Measurements from ENCODE around the gene THSD8.

Gene THSD8

DNA sequence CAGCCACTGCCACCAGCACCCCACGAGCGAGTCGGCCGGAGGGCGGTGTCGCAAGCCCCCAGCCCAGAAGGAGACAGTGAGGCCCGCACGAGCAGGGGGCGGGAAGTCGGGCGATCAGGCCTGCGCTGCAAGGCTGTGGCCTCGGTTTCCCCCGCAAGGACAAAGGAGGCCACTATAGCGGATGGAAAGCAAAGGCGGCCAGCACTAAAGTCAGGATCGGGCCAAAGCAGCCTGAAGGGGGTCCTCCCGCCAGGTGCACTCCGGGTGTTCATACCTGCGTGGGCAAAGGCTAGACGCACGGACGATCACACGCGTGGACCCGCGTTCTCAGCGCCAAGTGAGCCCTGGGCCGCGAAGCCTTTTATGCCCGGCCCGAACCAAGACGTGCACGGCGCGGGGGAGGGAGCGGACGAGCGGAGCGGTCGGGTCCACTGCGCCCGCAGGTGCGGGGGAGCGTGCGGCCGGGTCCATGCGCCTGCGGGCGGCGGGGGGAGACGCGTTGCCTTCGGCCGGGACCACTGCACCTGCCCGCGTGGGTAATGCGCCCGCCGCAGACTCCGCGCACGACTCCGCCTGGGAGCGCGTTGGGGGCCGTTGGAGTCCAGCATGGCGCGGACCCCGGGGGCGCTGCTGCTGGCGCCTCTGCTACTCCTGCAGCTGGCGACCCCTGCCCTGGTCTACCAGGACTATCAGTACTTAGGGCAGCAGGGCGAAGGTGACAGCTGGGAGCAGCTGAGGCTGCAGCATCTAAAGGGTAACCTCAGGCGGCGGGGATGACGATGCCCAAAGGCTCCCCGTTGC lies at the start of gene THSD8, which contains the start of gene PRDX2:
Gene THSD8, plus strand, starts transcription at position 604 of the 801 bp plus-strand sequence. Its CDS starts 3 bp downstream, at position 607.
Gene PRDX2, minus strand, starts transcription at position 335 of the 801 bp plus-strand sequence. CDS start 539 bp downstream, outside the sequence.
- peak; percentile 83 for DNase-seq

GRCh38 chr19:12754465-12755196 lies 47.2 kb upstream of the THSD8 start:
- DNase-seq: no peak

- DNase-seq: no peak
Observed at GRCh38 chr19:12756150-12756883, 45.6 kb upstream of the THSD8 start.

DNA sequence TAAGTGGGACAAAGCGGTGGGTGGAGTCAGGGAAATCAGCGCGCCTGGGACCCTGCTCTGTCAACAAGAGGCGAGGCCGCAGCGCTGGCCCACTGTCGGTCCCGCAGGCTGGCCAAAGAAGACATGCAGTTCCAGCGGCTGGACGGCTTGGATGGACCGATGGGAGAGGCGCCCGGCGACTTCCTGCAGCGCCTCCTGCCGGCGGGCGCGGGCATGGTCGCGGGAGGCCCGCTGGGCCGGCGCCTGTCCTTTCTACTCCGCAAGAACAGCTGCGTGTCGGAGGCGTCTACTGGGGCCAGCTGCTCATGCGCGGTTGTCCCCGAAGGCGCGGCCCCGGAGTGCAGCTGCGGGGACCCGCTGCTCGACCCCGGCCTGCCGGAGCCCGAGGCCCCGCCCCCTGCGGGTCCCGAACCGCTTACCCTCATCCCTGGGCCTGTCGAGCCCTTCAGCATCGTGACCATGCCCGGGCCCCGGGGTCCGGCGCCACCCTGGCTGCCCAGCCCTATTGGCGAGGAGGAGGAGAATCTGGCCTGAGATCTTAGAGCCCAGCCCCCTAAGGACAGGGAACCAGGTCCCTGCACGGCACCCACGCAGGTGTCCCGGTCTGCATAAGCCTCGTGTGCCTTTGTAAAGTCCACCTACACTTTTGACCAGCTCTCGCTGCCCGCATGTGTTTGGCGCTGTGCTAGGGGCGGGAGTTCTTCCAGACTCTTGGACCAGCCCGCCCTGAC lies 44.2 kb upstream of the THSD8 start:
- peak; percentile 68 for DNase-seq

DNA sequence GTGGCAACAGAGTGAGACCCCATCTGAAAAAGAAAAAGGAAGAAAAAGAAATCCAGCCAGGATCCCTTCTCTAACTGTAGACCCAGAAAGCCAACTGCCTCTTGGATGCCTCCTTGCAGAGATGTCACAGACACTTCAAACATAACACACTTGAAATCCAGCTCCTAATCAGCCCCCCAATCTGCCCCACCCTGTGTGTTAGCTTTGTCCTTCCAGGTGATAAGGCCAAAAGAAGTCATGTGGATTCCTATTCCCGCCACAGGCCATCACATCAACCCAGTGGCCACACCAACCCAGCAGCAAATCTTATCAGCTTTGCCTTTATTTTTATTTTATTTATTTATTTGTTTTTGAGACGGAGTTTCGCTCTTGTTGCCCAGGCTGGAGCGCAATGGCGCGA lies 42.2 kb upstream of the THSD8 start:
- DNase-seq: no peak

- no peak for DNase-seq
Observed at GRCh38 chr19:12763100-12763499, 38.8 kb upstream of the THSD8 start.

DNA sequence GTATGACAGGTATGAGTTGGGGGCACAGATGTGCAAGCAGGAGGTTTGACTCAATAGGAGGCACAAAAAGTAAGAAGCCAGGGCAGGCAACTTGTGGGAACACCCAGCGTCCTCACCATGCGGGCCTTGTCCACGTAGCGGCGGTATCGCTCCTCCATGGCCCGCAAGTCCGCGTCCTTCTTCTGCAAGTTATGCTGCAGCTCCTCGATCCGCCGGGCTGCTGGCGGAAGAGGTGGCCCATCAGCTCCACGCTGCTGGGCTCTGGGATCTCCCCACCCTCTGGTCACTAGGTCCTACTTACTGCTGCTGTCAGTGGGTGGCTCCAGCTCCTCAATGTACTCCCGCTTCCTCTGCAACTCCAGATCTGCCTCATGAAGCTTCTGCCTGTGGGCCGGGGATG lies 37.2 kb upstream of the THSD8 start:
- no peak for DNase-seq

DNA sequence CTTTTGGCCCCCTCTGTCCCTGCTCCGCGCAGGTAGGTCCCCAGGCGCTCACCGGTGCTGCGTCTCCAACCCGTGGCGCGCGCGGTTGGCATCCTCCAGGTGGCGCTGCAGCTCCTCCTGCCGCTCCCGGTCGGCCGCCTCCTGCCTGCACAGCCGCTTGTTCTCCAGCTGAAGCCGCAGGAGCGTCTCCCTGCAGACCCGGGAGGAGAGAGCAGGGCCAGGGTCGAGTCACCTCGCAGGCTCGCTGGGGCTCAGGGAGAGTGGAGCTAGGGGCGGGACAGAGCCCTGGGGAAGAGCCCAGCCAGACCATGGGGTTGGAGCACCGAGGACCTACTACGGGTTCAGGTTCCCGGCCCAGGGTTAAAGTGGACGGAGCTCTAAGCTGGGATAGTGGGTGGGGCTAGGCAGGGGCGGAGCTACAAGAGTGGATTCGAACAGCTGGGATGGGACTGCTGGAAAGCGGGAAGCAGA lies 35.8 kb upstream of the THSD8 start:
- DNase-seq: peak; percentile 73

DNA sequence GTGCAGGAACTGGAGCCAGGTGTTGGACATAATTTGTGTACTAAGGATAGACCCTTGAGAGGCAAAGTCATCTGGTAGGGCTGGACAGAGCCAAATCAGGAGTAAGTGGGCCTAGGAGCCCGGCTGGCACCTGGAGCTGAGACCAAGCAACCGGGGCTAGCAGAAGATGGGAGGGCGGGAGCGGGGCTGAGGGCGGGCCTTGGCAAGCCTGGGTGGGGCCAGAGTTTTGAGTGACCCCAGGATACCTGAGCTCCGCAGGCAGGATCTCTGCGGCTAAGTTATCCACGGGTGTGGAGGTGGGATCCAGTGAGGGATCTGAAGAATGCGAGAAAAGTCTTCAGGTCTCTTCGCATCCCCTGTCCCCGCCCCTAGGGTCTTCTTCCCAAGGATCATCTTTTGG lies 34.7 kb upstream of the THSD8 start:
- DNase-seq: no peak

DNA sequence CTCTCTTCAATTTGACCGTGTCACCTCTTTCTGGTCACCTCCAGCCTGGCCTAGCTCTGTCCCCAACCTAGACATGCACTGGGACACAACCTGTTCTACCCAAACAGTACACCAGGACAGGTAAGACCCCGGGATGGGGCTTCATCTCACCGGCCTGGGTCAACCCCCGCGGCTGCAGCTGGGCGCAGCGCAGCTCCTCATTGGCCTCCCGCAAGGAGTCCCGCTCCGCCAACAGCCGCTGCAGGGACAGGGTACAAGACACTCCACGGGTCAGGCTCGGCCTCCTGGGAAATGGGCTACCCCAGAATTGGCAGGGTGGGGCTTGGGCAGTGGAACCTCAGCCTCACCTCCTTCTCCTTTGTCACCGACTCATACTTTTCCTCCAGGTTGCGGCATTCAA lies 34.2 kb upstream of the THSD8 start:
- no peak for DNase-seq

DNA sequence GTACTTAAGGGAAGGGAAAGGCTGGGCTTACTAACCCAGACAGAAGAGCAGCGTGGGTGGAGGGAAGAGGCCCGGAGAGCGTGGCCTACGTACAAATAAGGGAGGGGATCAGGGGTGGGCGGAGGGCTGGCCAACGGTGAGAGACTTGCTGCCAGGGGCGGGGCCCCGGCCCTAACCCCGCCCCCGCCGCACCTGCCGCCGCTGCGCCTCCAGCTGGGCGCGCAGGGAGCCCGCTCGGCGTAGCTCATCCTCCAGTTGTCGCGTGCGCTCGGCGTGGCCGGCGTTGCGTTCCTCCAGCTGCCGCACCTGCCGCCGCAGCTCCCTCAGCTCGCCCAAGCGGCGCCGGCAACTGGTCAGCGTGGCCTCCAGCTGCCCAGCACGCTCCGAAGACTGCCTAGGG lies 32.2 kb upstream of the THSD8 start:
- DNase-seq: peak; percentile 69

GRCh38 chr19:12770922-12771321 lies 30.9 kb upstream of the THSD8 start:
- no peak for DNase-seq

- no peak for DNase-seq
Observed at GRCh38 chr19:12772323-12772722, 29.5 kb upstream of the THSD8 start.

DNA sequence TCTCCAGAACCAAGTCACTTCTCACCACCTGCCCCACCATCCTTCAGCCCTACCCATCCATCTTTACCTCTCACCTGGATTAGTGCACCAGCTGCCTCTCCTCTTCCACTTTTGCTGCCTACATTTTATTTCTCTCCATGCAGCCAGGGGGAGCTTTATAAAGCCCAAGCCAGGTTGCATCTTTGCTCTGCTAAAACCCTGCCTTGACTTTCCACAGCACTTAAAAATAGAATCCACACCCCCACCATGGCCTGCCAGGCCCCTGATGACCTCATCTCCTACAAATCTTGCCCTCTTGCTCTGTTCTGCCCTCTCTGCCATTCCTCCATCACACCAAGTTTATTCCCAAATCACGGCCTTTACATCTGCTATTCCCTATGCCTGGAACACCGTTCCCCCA lies 28.3 kb upstream of the THSD8 start:
- no peak for DNase-seq

- no peak for DNase-seq
Observed at GRCh38 chr19:12774588-12775555, 27.0 kb upstream of the THSD8 start, which contains the start of gene HOOK2. HOOK2 (minus strand) TSS chr19:12775552; CDS start chr19:12775449, 103 bp downstream.

DNA sequence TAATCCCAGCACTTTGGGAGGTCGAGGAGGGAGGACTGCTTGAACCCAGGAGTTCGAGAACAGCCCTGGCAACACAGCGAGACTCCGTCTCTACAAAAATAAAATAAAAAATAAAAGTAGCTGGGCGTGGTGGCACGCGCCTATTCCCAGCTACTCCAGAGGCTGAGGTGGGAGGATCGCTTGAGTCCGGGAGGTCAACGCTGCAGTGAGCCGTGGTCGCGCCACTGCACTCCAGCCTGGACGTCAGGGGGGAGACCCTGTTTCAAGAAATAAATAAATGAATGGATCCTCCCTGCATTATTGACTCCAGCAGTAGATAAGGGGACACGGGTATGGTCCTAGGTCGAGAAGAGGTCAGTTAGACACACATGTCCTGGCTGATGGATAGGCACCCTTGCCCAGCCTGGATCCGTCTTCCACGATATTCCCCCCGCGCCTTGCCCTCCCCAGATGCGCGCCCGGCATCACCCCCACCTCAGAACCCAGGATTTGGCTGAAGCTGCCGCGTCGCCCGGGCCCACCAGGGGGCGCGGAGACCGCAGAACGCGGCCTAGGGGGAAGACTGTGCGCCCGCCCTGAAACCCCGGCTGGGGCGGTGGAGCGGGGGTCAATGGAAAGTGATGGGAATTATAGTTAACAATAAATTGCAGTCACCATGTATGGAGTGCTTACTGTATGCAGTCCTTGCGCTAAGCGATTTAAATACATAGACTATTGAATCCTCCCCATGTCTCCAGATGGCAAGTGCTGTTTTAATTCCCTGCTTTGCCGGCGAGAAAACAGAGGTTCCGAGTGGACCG lies 24.5 kb upstream of the THSD8 start:
- peak; percentile 77 for DNase-seq

DNA sequence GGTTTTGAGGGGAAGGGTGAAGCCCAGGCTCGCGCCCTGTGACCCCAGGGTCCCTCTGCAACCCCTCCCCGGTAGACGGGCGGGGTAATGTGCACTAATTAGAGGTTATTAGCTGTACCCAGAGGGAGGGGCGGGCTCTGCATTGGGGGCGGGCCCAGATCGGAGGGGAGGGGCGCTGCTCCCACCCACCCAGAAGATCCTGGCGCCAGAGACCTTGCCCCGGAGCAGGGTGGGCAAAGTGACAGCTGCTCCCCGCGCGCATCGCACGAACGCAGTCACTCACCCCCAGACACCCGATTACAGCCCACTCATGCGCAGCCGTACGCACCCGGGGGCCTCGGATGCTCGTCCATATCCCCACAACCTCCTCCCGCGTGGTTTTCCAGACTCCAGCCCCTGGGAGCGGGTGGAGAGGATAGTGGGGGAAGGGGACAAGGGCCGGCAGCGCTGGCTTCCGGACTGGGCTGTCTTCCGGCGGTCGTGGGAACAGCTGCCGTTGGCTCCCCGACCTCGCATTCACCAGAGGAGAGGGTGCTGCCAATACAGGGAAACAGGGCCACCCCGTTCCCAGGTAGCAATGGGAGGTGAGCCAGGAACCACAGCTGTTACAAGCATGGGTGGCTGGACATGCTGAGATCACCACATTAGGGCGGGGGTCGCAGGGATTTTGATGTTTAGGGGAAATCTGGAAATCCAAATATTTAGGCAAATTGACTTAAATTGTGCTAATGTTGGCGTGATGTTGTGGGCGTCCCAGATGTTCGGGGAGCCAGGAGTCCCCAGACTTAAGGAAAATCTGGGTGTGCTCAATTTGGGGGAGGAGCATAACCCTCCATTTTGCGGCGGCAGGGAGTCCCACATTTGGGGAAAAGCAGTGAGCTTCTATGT lies 23.6 kb upstream of the THSD8 start:
- DNase-seq: peak; percentile 42

- no peak for DNase-seq
Observed at GRCh38 chr19:12778905-12779161, 23.0 kb upstream of the THSD8 start.

DNA sequence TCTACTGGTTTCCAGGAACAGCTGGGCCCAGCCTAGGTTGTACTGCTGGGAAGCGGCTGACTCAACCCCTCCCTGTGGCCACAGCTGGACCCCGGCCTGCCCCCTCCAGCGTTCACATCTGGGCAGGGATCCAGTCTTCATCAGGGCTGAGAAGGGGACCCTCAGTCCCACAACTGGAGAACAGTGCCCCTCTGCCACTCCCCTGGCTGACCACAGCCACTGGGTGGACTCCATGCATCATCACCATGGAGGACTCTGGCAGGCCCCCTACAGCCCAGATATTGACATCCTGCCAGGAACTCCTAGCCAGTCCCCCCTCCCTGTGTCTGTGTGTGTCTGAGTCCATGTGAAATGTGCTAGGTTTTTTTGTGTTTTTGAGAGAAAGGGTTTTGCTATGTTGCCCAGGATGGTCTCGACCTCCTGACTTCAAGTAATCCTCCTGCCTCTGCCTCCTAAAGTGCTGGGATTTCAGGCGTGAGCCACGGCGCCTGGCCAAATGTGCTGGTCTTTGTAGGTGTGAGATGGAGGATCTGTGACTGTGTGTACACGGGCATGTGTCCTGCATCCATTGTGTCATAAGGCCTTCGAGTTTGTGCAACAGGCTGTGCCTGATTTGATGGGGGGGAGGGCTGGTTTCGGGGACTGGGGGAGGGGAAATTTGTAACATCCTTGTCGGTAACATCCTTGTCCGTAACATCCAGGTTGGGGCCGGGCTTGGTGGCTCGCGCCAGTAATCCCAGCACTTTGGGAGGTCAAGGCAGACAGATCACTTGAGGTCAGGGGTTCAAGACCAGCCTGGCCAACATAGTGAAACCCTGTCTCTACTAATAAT lies 22.5 kb upstream of the THSD8 start:
- DNase-seq: no peak

All from stimulated activated CD4-positive, alpha-beta T cell treated with anti-CD3 and anti-CD28 coated beads, Interleukin-1b, Interleukin-23, amount 100 ng/mL, for 48 hours (primary cell).